Lung (tissue), 12 donors: Measurements from ENCODE around the gene SPTBN1. TPM values are rescaled to one million over a fixed set of nuclear protein-coding genes. Genes with fewer than 3 reads are reported as not detected.
A peak's percentile ranks its signal among the peaks of the same experiment; 100 is the strongest.

Experiments
- ATAC-seq: fragments of 200-7000 bp; cut with Tn5 transposase; one replicate; pipeline ENCODE4 v1.9.1; 2020; ENCODE audit warnings: moderate number of reproducible peaks; ENCODE audit not compliant: insufficient read depth, low FRiP score
- DNase-seq, 3 donors: peaks; one replicate each; pipeline ENCODE4 v3.0.0-alpha.2; 2013 to 2017
- H3K27ac ChIP-seq, 2 donors: one replicate each; pipeline ENCODE4 v1.5.1; 2013; ENCODE audit warnings: mild to moderate bottlenecking in 2 of 2, moderate library complexity in 2 of 2, control low read depth in 1 of 2, inconsistent platforms in 1 of 2, low read depth in 1 of 2, low read length in 1 of 2
- H3K27me3 ChIP-seq, 3 donors: one replicate each; pipeline ENCODE4 v1.5.1; 2013; ENCODE audit warnings: low read length in 2 of 3; ENCODE audit not compliant: control insufficient read depth in 3 of 3, insufficient read depth in 3 of 3
- H3K36me3 ChIP-seq, 4 donors: one replicate each; pipeline ENCODE4 v1.5.1; 2013; ENCODE audit warnings: low read length in 4 of 4, mild to moderate bottlenecking in 1 of 4, moderate library complexity in 1 of 4; ENCODE audit not compliant: control insufficient read depth in 4 of 4, insufficient read depth in 4 of 4
- H3K4me1 ChIP-seq, 5 donors: one replicate each; pipeline ENCODE4 v1.5.1; 2013; ENCODE audit warnings: low read length in 5 of 5, mild to moderate bottlenecking in 2 of 5, moderate library complexity in 1 of 5; ENCODE audit not compliant: control insufficient read depth in 5 of 5, insufficient read depth in 5 of 5
- H3K4me3 ChIP-seq: one replicate; pipeline ENCODE4 v1.5.1; 2013; ENCODE audit warnings: mild to moderate bottlenecking, control low read depth, moderate library complexity
- H3K9ac ChIP-seq, 2 donors: one replicate each; pipeline ENCODE4 v1.5.1; 2013; ENCODE audit warnings: low read length in 2 of 2, control low read depth in 1 of 2; ENCODE audit not compliant: insufficient read depth in 1 of 2
- H3K9me3 ChIP-seq, 4 donors: one replicate each; pipeline ENCODE4 v1.5.1; 2013; ENCODE audit warnings: low read length in 3 of 4, mild to moderate bottlenecking in 1 of 4, moderate library complexity in 1 of 4; ENCODE audit not compliant: control insufficient read depth in 4 of 4, insufficient read depth in 3 of 4
- CTCF ChIP-seq: IDR thresholded peaks from 2 replicates; pipeline ENCODE4 v1.5.1; 2012; ENCODE audit warnings: mild to moderate bottlenecking; ENCODE audit errors: control extremely low read depth, extremely low read depth
- WGBS, 2 donors: extraction: QIAGEN DNeasy Blood & Tissue Kit; methylation state at CpG; one replicate each; pipeline ENCODE4 v1.1.7; 2013; 5-methylcytosine and 5-hydroxymethylcytosine counted together
- polyA plus RNA-seq, 2 donors: library from polyadenylated mRNA; stranded (reverse); fragments of 200-250 nt; gene quantifications; one replicate each; pipeline ENCODE4 v1.2.1, GENCODE V29; 2013
- total RNA-seq, 2 donors: library from RNA; depleted of rRNA in 1 of 2; stranded (reverse); fragments of >200 nt in 1 of 2; gene quantifications; one replicate each; pipeline ENCODE4 v1.2.1, GENCODE V29; 2014 to 2021
- donor health status: control.
- donor health status: control.
- donor health status: Bipolar disorder and iron deficiency.
- donor health status: healthy.
- donor health status: DM: yes; HTN: yes; CAD: no.

Gene SPTBN1
- total and polyA plus RNA-seq, 4 donors, result 89.4 to 715 (median 275) TPM

- Histone ChIP-seq H3K27ac (no peak overlapping the region), H3K4me1 (peaks cover 0 to 11% (median 0%) of the 10 kb centered on the region in 5 donors), H3K4me3 (no peak overlapping the region), H3K9ac (no peak overlapping the region), H3K27me3 (no peaks in the 10 kb centered on the region), H3K36me3 (no peaks in the 10 kb centered on the region), H3K9me3 (no peaks in the 10 kb centered on the region)
- DNase-seq (no peak), ATAC-seq (no peak)
- WGBS, 2 donors, result 72 to 83% methylated on average over 1 of the region's 1 CpG
- no peak for TF ChIP-seq CTCF
Observed at GRCh38 chr2:54704238-54704637, 248.1 kb downstream of the SPTBN1 start.

GRCh38 chr2:54704688-54705605 lies 248.8 kb downstream of the SPTBN1 start:
- Histone ChIP-seq H3K9ac (no peak overlapping the region), H3K4me1 (peaks cover 0 to 14% (median 0%) of the 10 kb centered on the region in 5 donors), H3K9me3 (no peaks in the 10 kb centered on the region), H3K27ac (no peak overlapping the region), H3K27me3 (no peaks in the 10 kb centered on the region), H3K36me3 (no peaks in the 10 kb centered on the region), H3K4me3 (no peak overlapping the region)
- peak; percentile 62 for TF ChIP-seq CTCF
- DNase-seq (peak in 2 of 3 donors; percentile 87), ATAC-seq (no peak)
- 9 to 12% methylated on average over 3 of the region's 3 CpGs for WGBS, 2 donors

GRCh38 chr2:54706622-54707021 lies 250.5 kb downstream of the SPTBN1 start:
- 96 to 97% methylated on average over 1 of the region's 1 CpG for WGBS, 2 donors
- Histone ChIP-seq H3K27ac (no peak overlapping the region), H3K27me3 (no peaks in the 10 kb centered on the region), H3K4me1 (peaks cover 0 to 14% (median 0%) of the 10 kb centered on the region in 5 donors), H3K4me3 (no peak overlapping the region), H3K9me3 (no peaks in the 10 kb centered on the region), H3K36me3 (no peaks in the 10 kb centered on the region), H3K9ac (no peak overlapping the region)
- DNase-seq (no peak), ATAC-seq (no peak)
- TF ChIP-seq CTCF, result no peak
